Upper lobe of left lung (tissue), 4 donors: Measurements from ENCODE around the gene ARHGEF4.

Experiments used
- CTCF ChIP-seq, 6 experiments: fragments of 450-650 bp in 4 of 6; fragments of 200-600 bp in 2 of 6; sonication (generic) in 2 of 6; IDR thresholded peaks; one replicate each; pipeline ENCODE4 v1.5.1; 2016 to 2019; ENCODE audit warnings: antibody characterized with exemption in 6 of 6
- EP300 ChIP-seq, 4 donors: sonication (generic); formaldehyde crosslinking; IDR thresholded peaks; one replicate each; pipeline ENCODE4 v1.5.1; 2017; ENCODE audit warnings: antibody characterized with exemption in 4 of 4, control low read depth in 2 of 4
- POLR2A ChIP-seq, 4 donors: fragments of 450-650 bp; IDR thresholded peaks; one replicate each; pipeline ENCODE4 v1.5.1; 2016 to 2017; ENCODE audit warnings: antibody characterized with exemption in 4 of 4, mild to moderate bottlenecking in 2 of 4

GRCh38 chr2:131034122-131035051, 197.7 kb downstream of the ARHGEF4 start:
- TF ChIP-seq POLR2A (IDR thresholded peaks at IDR 0.05), result no peak
- TF ChIP-seq CTCF (IDR thresholded peaks at IDR 0.05), result no peak
- TF ChIP-seq EP300 (IDR thresholded peaks at IDR 0.05), result no peak
